GM23338 (cell line): ENCODE measurements around the gene GNB1.

Experiments used
- CREB1 ChIP-seq: fragments of 250-450 bp; sonication (Bioruptor Pico); IDR thresholded peaks from 2 replicates; pipeline ENCODE4 v1.5.0; 2020; ENCODE audit warnings: low read depth, mild to moderate bottlenecking, moderate library complexity
- CTCF ChIP-seq, 2 experiments: fragments of 200-600 bp in 1 of 2; sonication (generic) in 1 of 2; conservative IDR thresholded peaks; 2 replicates each; pipeline versions ENCODE4 v1.5.1 to v1.6.1; 2016 to 2017; ENCODE audit warnings: antibody characterized with exemption in 2 of 2, low read depth in 2 of 2, mild to moderate bottlenecking in 2 of 2, moderate library complexity in 1 of 2
- EZH2 ChIP-seq: fragments of 200-600 bp; sonication (generic); IDR thresholded peaks from one replicate; pipeline ENCODE4 v1.8.0; 2017; ENCODE audit warnings: antibody characterized with exemption, mild to moderate bottlenecking, low read depth; ENCODE audit not compliant: unreplicated experiment
- JUNB ChIP-seq: IDR thresholded peaks from one replicate; pipeline ENCODE4 v1.6.1; 2016; ENCODE audit warnings: antibody characterized with exemption; ENCODE audit not compliant: unreplicated experiment

GRCh38 chr1:1862905-1863547 is 27.9 kb downstream of the GNB1 start:
- TF ChIP-seq CTCF (conservative IDR thresholded peaks at IDR 0.05; ENCODE audit: low read depth in 2 of 2) (no peak), EZH2 (no peak), CREB1 (no peak), JUNB (no peak)
